GM23338 (cell line): ENCODE data around the gene CANT1. TPM values are rescaled to one million over a fixed set of nuclear protein-coding genes. Genes with fewer than 3 reads are reported as not detected.

Source experiments
- ATAC-seq: fragments of 200-7000 bp; cut with Tn5 transposase; 3 replicates; pipeline ENCODE4 v1.9.1; 2020
- DNase-seq: peaks from one replicate; pipeline ENCODE4 v3.0.0-alpha.2; 2015; ENCODE audit warnings: low spot score
- H2AFZ ChIP-seq: fragments of 200-600 bp; sonication (generic); 2 replicates; pipeline ENCODE4 v1.8.0; 2016; ENCODE audit warnings: antibody characterized with exemption, mild to moderate bottlenecking, moderate library complexity
- H3F3A ChIP-seq: fragments of 200-600 bp; sonication (generic); replicated peaks from 2 replicates; pipeline ENCODE4 v1.8.0; 2017; ENCODE audit warnings: antibody characterized with exemption, mixed run types, low read depth
- H3K27ac ChIP-seq: fragments of 200-600 bp; sonication (generic); 2 replicates; pipeline ENCODE4 v1.6.1; 2016; ENCODE audit warnings: low read depth
- H3K27me3 ChIP-seq: fragments of 200-600 bp; sonication (generic); 2 replicates; pipeline ENCODE4 v1.8.0; 2016; ENCODE audit warnings: mild to moderate bottlenecking, mixed run types, moderate library complexity; ENCODE audit not compliant: insufficient read depth
- H3K36me3 ChIP-seq: fragments of 200-600 bp; sonication (generic); 2 replicates; pipeline ENCODE4 v1.8.0; 2016; ENCODE audit warnings: mild to moderate bottlenecking; ENCODE audit not compliant: insufficient read depth
- H3K4me1 ChIP-seq: fragments of 200-600 bp; sonication (generic); 2 replicates; pipeline ENCODE4 v1.8.0; 2016; ENCODE audit warnings: mild to moderate bottlenecking, moderate library complexity; ENCODE audit not compliant: insufficient read depth
- H3K4me2 ChIP-seq: fragments of 200-600 bp; sonication (generic); 2 replicates; pipeline ENCODE4 v1.7.1; 2017; ENCODE audit warnings: mixed run types
- H3K4me3 ChIP-seq: fragments of 200-600 bp; sonication (generic); 2 replicates; pipeline ENCODE4 v1.6.1; 2016; ENCODE audit warnings: mixed run types
- H3K79me2 ChIP-seq: fragments of 200-600 bp; sonication (generic); replicated peaks from 2 replicates; pipeline ENCODE4 v1.8.0; 2017; ENCODE audit warnings: mild to moderate bottlenecking; ENCODE audit not compliant: insufficient read depth
- H3K9me2 ChIP-seq: fragments of 200-600 bp; sonication (generic); 2 replicates; pipeline ENCODE4 v1.8.0; 2017; ENCODE audit not compliant: insufficient read depth
- H4K20me1 ChIP-seq: fragments of 200-600 bp; sonication (generic); replicated peaks from 2 replicates; pipeline ENCODE4 v1.8.0; 2017; ENCODE audit warnings: mild to moderate bottlenecking; ENCODE audit not compliant: insufficient read depth
- H3K27ac Mint-ChIP-seq: 2 replicates; pipeline ENCODE4 v1.8.0; 2020; ENCODE audit warnings: inconsistent platforms, mild to moderate bottlenecking, moderate library complexity, mixed read lengths
- H3K27me3 Mint-ChIP-seq: 3 replicates; pipeline ENCODE4 v1.8.0; 2022; ENCODE audit warnings: low read depth, mild to moderate bottlenecking, moderate library complexity, mixed read lengths, inconsistent platforms; ENCODE audit not compliant: insufficient read depth, poor library complexity
- H3K36me3 Mint-ChIP-seq: 3 replicates; pipeline ENCODE4 v1.8.0; 2021; ENCODE audit warnings: low read depth, mild to moderate bottlenecking, inconsistent platforms, moderate library complexity, mixed read lengths
- H3K4me1 Mint-ChIP-seq: 3 replicates; pipeline ENCODE4 v1.8.0; 2020; ENCODE audit warnings: mild to moderate bottlenecking, inconsistent platforms, mixed read lengths
- H3K4me3 Mint-ChIP-seq: 3 replicates; pipeline ENCODE4 v1.8.0; 2021; ENCODE audit warnings: moderate library complexity, mild to moderate bottlenecking, inconsistent platforms, mixed read lengths
- H3K9me3 Mint-ChIP-seq: 3 replicates; pipeline ENCODE4 v1.8.0; 2020; ENCODE audit warnings: moderate library complexity, mild to moderate bottlenecking, inconsistent platforms, mixed read lengths
- CREB1 ChIP-seq: fragments of 250-450 bp; sonication (Bioruptor Pico); IDR thresholded peaks from 2 replicates; pipeline ENCODE4 v1.5.0; 2020; ENCODE audit warnings: low read depth, mild to moderate bottlenecking, moderate library complexity
- EZH2phosphoT487 ChIP-seq: fragments of 200-600 bp; sonication (generic); IDR thresholded peaks from one replicate; pipeline ENCODE4 v1.8.1; 2018; ENCODE audit warnings: antibody characterized with exemption; ENCODE audit not compliant: unreplicated experiment
- JUNB ChIP-seq: IDR thresholded peaks from one replicate; pipeline ENCODE4 v1.6.1; 2016; ENCODE audit warnings: antibody characterized with exemption; ENCODE audit not compliant: unreplicated experiment
- NANOG ChIP-seq: IDR thresholded peaks from 2 replicates; pipeline ENCODE4 v1.6.1; 2016; ENCODE audit warnings: antibody characterized with exemption, borderline replicate concordance
- POLR2AphosphoS5 ChIP-seq: IDR thresholded peaks from 2 replicates; pipeline ENCODE4 v1.6.1; 2016; ENCODE audit warnings: antibody characterized with exemption, low read depth
- REST ChIP-seq: IDR thresholded peaks from one replicate; pipeline ENCODE4 v1.6.1; 2018; ENCODE audit warnings: antibody characterized with exemption; ENCODE audit not compliant: unreplicated experiment
- STAT1 ChIP-seq: IDR thresholded peaks from one replicate; pipeline ENCODE4 v1.6.1; 2016; ENCODE audit warnings: antibody characterized with exemption; ENCODE audit not compliant: unreplicated experiment
- ZNF114 ChIP-seq: fragments of 250-450 bp; sonication (Bioruptor Pico); IDR thresholded peaks from 2 replicates; pipeline ENCODE4 v1.5.0; 2020; ENCODE audit warnings: mild to moderate bottlenecking, moderate library complexity
- ZNF331 ChIP-seq: fragments of 250-450 bp; sonication (Bioruptor Pico); IDR thresholded peaks from 2 replicates; pipeline ENCODE4 v1.5.0; 2020; ENCODE audit warnings: low read depth, mild to moderate bottlenecking, moderate library complexity
- ZNF462 ChIP-seq: fragments of 250-450 bp; sonication (Bioruptor Pico); IDR thresholded peaks from 2 replicates; pipeline ENCODE4 v1.5.0; 2020; ENCODE audit warnings: mild to moderate bottlenecking, moderate library complexity
- polyA plus RNA-seq: library from polyadenylated mRNA; unstranded; fragments of >200 nt; fragmentation: Nextera tagmentation; extraction: Ambion mirVana; gene quantifications from 2 replicates; pipeline ENCODE4 v1.2.1, GENCODE V29; 2016
- total RNA-seq: library from RNA; depleted of rRNA; stranded (reverse); fragments of >200 nt; shearing (Covaris generic); gene quantifications from 2 replicates; pipeline ENCODE4 v1.2.3, GENCODE V29; 2014

Gene CANT1
- total and polyA plus RNA-seq, 2 experiments from 2014 or later = 5.9 to 38.8 TPM

GRCh38 chr17:79002291-79002690, 7.3 kb downstream of the CANT1 start:
- Histone ChIP-seq H3K9me2 (no peaks in the 10 kb centered on the region), H3K79me2 (peaks cover 18% of the 10 kb centered on the region), H3K4me3 (no peak overlapping the region), H3K36me3 (no peaks in the 10 kb centered on the region), H3K4me1 (no peaks in the 10 kb centered on the region), H3K4me2 (no peak overlapping the region), H3K27me3 (peaks cover 46% of the 10 kb centered on the region), H3K27ac (no peak overlapping the region), H4K20me1 (peaks cover 34% of the 10 kb centered on the region), H3F3A (peaks cover 4% of the 10 kb centered on the region; the same call in 1 of the 2 replicates), H2AFZ (no peak overlapping the region)
- H3K27ac Mint-ChIP-seq = no peak overlapping the region
- peaks cover 6% of the 10 kb centered on the region for H3K4me1 Mint-ChIP-seq
- ATAC-seq (no peak), DNase-seq (no peak)
- peaks cover 21% of the 10 kb centered on the region for H3K36me3 Mint-ChIP-seq
- TF ChIP-seq EZH2phosphoT487 (no peak), NANOG (no peak), REST (no peak), ZNF114 (no peak), STAT1 (no peak), ZNF462 (CRISPR knock-in tag) (no peak), ZNF331 (CRISPR knock-in tag) (no peak), JUNB (no peak), CREB1 (no peak), POLR2AphosphoS5 (no peak)
- no peak overlapping the region for H3K4me3 Mint-ChIP-seq
- H3K9me3 Mint-ChIP-seq = peaks cover 2% of the 10 kb centered on the region; the same call in 1 of the 3 replicates
- H3K27me3 Mint-ChIP-seq = peaks cover 59% of the 10 kb centered on the region
